NK-92 treated with Interleukin-12 subunit alpha and Interleukin-12 subunit beta, amount 100 ng/mL, for 24 hours (cell line): ENCODE data around the gene RET.

ENCODE experiments used
- DNase-seq: peaks from one replicate; lab custom pipeline; 2025; lab: John Stamatoyannopoulos, UW

RET gene

DNA sequence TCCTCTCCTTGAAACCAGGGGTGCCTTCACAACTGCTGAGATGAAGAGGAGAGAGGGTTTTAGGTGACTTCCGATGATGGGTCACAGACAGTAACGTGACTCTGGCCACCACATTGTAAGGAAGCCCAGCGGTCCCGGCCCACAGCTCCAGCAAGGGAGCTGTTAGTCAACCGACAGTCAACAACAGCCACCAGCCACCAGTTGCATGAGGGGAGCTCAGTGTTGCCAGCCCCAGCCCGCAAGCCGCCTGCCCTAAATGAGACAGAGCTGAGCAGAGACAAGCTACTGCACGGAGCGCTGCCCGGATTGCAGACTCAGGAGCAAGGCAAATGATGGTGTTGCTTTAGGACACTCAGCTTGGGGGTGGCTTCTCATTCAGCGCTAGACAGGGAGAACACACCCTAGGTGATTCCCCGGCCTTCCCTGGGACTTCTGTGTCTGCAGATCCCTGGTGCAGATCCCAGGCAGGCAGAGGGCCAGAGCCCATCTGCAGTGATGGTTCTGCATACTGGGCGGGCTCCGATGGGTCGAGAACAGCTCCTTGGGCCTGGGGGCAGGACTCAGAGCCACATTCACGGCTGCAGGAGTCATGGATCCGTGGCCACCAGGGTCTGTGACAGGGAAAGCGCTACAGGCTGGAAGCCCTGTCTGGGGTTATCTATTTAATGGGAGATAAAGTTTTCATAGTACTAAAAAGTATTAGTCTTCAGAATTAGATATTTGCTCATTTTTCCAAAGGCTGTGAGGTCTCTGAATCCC, 14.3 kb upstream of the RET start:
- DNase-seq: no peak

GRCh38 chr10:43064331-43065075, 12.4 kb upstream of the RET start:
- no peak for DNase-seq

- no peak for DNase-seq
Observed at GRCh38 chr10:43065234-43065633, 11.6 kb upstream of the RET start.

DNA sequence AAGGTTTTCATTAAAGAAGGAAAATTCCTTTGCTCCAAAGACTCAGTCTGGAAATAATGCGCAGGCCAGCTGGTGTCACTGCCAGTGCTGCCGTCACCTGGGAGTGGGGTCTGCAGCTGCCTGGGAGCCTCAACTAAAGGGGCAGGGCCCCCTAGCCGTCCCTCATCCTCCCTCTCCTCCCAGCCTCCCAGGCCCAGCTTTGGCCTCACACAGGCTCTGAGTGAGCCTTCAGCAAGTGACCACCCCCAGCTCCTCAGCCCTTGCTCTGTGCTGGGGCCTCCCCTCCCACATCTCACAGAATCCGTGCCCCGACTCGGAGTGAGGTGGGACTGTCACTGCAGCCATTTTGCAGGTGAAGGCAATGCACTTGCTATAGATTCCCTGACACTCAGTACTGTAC, 11.1 kb upstream of the RET start:
- no peak for DNase-seq

GRCh38 chr10:43066481-43066880, 10.4 kb upstream of the RET start:
- no peak for DNase-seq

DNA sequence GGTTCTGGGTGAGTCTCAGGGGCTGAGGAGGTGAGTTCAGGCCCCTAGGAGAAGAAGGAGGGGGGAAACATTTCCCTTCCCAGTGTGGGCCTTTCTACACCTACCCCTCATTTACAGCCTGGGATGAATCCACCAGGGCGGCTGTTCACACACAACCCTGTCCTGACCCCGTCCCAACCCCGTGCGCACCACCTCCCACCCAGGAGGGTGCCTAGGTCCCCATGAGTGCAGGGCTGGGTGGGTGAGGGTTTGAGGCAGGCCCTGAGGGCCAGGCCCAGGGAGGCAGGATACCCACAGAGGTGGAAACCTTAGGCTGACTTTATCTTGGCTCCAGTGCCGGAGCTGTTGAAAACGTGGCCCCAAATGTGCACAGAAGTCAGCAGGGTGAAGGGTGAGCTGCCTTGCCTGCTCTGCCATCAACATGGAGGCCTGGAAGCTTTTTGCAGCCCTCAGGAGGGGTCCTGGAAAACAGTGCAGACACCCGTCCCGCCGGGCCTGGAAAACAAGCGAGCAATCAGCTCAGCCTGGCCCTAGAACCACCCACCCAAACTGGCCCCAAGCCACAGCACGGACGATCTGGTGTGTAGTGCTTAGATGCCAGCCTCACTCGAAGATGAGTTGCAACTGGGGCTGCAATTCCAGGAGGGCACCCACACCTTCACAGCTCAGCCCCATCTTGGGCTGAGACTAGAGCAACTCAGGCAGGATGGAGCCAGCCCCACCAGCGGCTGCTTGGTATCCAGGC, 9.3 kb upstream of the RET start:
- DNase-seq: no peak

DNA sequence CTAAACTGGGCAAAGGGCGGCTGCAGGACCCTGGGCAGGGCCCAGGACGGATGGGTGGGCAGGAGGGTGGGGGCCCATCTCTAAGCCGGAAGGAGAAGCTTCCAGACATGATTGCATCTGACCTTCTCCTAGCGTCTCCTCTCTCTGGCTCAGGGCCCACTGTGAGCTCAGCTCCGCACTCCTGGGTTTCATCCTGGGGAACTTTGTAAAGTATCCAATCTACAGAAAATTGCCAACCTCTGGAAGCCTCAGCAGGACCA, 8.8 kb upstream of the RET start:
- no peak for DNase-seq

DNA sequence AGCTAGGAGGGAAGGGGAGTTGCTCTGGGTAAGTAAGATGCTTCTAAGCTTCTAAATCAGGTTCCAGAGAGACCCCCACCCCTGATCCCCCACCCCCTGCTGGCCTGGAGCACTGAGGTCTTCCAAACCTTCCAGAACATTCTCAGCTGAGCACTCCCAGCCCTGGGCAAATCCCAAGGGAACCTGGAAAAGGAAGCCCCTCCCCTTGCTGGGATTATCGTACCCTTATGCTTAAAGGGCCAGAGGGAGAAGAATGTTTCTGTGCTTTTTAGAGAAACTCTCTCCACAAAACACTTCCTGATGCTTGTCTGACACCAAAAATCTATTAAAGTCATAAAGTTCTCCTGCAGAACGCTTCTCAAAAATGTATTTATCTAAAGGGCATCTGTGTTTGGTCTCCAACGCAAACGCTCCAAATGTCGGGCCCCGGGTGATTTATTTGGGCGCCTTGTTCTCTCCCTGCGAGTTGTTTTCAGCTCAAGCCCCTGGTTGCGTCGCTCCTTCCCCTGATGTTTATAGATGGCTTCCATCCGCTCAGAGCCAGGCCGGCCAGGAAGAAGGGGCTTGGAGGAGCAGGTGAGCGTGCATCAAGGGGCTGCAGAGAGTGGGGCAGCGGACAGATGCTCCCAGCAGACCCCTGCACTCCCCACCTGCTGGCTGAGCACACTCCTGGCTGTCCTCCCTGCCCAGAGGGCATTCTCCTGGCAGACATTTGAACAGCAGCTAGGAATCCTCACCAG, 8.2 kb upstream of the RET start:
- DNase-seq: no peak

DNA sequence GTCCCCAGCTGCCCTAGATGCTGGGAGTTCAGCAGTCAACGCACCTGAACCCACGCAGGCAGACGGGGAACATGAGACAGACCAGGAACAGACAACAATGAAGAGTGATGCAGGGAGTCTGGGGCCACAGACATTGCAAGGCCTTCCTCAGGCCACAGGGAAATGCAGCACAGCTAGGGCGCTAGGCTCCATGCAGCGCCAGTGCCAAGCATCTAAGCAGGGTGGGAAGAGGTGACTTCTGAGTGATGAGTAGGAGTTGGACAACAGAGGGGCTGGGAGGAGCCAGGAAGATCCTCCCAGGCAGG, 7.7 kb upstream of the RET start:
- DNase-seq: no peak

GRCh38 chr10:43069579-43069978, 7.3 kb upstream of the RET start:
- DNase-seq: no peak

GRCh38 chr10:43070121-43071085, 6.5 kb upstream of the RET start:
- DNase-seq: no peak

- DNase-seq: no peak
Observed at GRCh38 chr10:43071865-43072650, 4.8 kb upstream of the RET start.

- no peak for DNase-seq
Observed at GRCh38 chr10:43073191-43073590, 3.7 kb upstream of the RET start.

DNA sequence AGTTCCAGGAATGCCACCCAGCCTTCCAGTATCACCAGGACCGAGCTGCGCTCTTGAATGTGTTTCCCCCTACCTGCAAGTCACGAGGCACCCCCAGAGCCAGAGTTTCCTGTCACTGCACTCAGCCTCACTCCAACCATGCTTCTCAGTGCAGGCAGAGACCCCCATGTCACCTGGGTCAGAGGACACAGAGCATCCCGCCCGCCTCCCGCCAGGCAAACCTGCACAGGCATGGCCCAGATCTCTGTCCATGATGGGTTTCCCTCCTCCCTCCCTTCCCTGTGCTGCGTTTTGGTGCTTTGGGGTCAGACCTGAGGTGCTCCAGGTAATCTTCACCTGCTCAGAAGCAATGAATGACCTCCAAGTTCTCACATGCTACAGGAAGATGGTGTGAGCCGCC, 3.1 kb upstream of the RET start:
- no peak for DNase-seq

- DNase-seq: no peak
Observed at GRCh38 chr10:43074409-43074808, 2.5 kb upstream of the RET start.

DNA sequence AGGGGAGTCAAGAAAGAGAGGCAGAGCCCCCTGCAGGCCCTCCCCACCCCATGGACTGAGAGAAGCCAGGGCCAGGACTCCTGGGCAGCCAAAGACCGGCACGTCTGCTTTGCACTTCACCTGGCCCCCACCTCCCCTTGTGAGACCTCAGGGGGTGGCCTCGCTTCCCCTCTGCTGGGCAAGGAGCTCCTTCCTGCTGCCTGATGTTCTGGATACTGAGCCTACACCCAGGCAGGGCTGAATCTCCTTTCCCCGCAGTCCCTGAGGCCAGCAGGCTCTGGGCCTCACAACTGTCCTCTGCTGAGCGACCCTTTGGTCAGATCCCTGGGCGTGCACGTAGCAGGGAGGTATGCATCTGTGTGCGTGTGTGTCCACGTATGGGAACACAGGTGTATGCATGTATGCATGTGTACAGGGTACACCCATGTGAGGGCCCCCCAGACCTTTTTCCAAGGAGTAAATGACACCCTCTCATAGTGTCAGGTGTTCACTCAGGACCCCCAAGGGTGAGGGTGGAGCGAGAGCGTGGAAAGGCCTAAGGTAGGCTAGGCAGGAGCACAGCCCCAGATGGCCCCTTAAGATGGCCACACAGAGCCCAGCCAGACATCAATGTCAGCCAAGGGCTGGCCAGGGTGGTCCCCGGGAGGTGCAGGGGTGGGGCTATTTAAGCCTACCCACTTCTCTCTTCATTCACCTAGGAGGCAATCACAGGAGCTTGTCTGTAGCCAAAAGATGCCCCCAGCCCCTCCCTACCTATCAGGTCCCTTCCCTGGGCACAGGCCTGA, 1.9 kb upstream of the RET start:
- no peak for DNase-seq

DNA sequence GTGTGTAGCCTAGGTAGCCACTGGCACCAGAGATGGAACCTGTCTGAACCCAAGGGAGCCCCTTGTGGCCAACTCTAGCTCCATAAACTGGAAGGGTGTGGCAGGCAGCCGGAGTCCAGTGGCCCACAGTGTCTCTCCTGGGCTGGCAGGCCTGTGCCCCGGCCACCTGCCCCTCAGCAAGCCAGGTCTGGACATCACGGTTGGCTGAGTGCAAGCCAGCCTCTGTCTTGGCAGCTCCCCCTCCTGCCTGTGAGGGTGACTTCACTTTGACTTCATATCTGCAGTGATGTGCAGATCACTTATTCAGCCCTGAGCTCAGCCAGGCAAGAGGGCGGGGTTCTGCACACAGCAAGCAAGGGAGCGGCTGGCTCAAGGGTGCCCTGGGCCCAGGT, 1.3 kb upstream of the RET start:
- no peak for DNase-seq

DNA sequence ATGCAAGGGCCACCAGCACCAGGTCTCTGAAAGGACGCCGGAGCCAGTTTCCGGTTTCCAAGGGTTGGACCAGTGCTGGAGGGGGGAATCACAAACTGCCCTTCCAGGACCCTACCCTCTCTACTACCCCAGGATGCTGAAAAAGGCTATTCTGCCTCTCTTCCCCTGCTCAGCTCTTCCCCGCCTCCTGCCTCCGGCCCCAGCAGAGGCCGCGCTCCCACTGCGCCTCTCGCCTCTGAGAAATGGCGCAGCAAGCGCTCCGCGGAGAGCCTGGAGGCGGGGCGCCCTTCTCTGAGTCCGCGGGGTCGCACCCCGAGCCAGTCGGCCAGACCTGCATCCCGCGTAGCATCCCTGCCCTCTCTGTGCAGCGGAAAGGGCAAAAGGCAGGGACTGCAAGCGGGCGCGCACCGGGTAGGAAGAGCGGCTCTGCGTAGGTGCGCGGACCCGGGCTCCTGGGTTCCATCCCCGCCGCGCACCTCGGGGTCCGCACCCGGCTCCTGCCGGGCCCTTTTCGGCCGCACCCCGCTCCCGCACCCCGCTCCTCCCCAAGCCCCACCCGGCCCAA, 476 bp upstream of the RET start:
- no peak for DNase-seq

DNA sequence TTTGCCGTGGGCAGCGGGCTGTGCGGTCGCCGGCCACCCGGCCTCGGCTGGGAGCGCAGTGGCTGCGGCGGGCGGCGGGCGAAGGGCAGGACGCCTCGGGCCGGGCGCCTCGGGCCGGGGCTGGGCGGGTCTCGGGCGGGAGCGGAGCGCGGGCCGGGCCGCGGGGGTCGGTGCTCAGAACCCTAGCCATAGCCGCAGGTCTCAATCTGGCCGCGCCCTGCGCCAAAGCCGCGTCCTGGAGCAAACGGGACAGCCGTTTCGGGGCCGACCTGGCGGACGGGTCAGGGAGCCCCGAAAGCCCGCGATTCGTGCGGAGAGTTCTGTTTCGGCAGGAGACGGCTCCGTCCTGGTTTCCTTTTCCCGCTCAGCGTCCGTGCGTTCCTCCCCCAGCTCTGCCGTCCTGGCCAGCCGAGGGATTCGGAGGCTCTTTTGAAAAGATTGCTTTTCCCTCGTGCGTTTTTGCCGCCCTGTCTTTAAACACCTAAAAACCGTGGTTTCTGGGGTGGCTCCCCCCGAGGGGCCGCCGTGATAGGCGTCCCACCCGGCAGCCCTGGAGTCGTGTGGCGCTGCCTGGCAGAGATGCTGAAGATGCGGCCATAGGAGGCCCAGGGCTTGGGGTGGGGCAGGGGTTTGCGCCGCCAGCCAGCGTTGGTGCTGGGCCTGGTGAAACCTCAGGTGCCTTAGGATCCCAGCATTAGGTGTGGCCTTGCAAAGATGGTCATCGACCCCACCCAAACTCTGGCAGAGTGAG, 727 bp downstream of the RET start:
- no peak for DNase-seq
